HepG2 (cell line): Measurements from ENCODE around the gene ETFB.

Source experiments
- ARNT ChIP-seq: fragments of 450-650 bp; IDR thresholded peaks from 2 replicates; pipeline ENCODE4 v1.6.1; 2017
- EZH2 ChIP-seq: conservative IDR thresholded peaks from 2 replicates; pipeline ENCODE4 v1.6.1; 2012; ENCODE audit warnings: mild to moderate bottlenecking, low read depth, low read length, moderate library complexity
- ZNF589 ChIP-seq: sonication (generic); formaldehyde crosslinking; conservative IDR thresholded peaks from 2 replicates; pipeline ENCODE4 v1.8.0; 2022; ENCODE audit warnings: mild to moderate bottlenecking, moderate library complexity, missing genetic modification reagents
- ZNF850 ChIP-seq: sonication (generic); formaldehyde crosslinking; conservative IDR thresholded peaks from 2 replicates; pipeline ENCODE4 v1.9.0; 2021; ENCODE audit warnings: mild to moderate bottlenecking, missing genetic modification reagents

- no peak for TF ChIP-seq ZNF850 (CRISPR knock-in tag)
- TF ChIP-seq ARNT = no peak
- no peak for TF ChIP-seq EZH2
- no peak for TF ChIP-seq ZNF589
Observed at GRCh38 chr19:51311351-51312257, 54.6 kb downstream of the ETFB start, which contains the start of gene IGLON5.
